NCI-H1436 (cell line): ENCODE results near the gene CNKSR3.

ENCODE experiments used
- DNase-seq: peaks from one replicate; lab custom pipeline; 2025; lab: John Stamatoyannopoulos, UW

Gene CNKSR3

GRCh38 chr6:154381548-154381947 is 128.9 kb downstream of the CNKSR3 start:
- DNase-seq, result no peak

GRCh38 chr6:154380741-154381140 is 129.7 kb downstream of the CNKSR3 start:
- no peak for DNase-seq

GRCh38 chr6:154379585-154379984 is 130.9 kb downstream of the CNKSR3 start:
- DNase-seq, result no peak

GRCh38 chr6:154378518-154378917 is 132.0 kb downstream of the CNKSR3 start:
- no peak for DNase-seq

- DNase-seq, result no peak
These were observed 132.8 kb downstream of the CNKSR3 start for GRCh38 chr6:154377726-154378125.

GRCh38 chr6:154373971-154374370 is 136.5 kb downstream of the CNKSR3 start:
- no peak for DNase-seq

- no peak for DNase-seq
These were observed 139.2 kb downstream of the CNKSR3 start for GRCh38 chr6:154371281-154371680.

- DNase-seq, result no peak
These were observed 139.9 kb downstream of the CNKSR3 start for GRCh38 chr6:154370545-154370944.

- DNase-seq, result no peak
These were observed 142.4 kb downstream of the CNKSR3 start for GRCh38 chr6:154367839-154368695.

- no peak for DNase-seq
These were observed 143.1 kb downstream of the CNKSR3 start for GRCh38 chr6:154367336-154367735.

- DNase-seq, result no peak
These were observed 146.7 kb downstream of the CNKSR3 start for GRCh38 chr6:154363821-154364220.

GRCh38 chr6:154361476-154361875 is 149.0 kb downstream of the CNKSR3 start:
- no peak for DNase-seq

- DNase-seq, result no peak
These were observed 150.0 kb downstream of the CNKSR3 start for GRCh38 chr6:154360476-154360875.

GRCh38 chr6:154359679-154360078 is 150.8 kb downstream of the CNKSR3 start:
- DNase-seq, result no peak

- no peak for DNase-seq
These were observed 151.3 kb downstream of the CNKSR3 start for GRCh38 chr6:154359161-154359574.

GRCh38 chr6:154358019-154358545 is 152.4 kb downstream of the CNKSR3 start:
- DNase-seq, result no peak

- no peak for DNase-seq
These were observed 153.8 kb downstream of the CNKSR3 start, which contains the start of gene IPCEF1 for GRCh38 chr6:154356690-154357089. Gene IPCEF1, minus strand, starts transcription at chr6:154356803. Its CDS starts 90,856 bp downstream, at chr6:154265947.

GRCh38 chr6:154356113-154356512 is 154.4 kb downstream of the CNKSR3 start:
- no peak for DNase-seq

GRCh38 chr6:154354265-154354777 is 156.2 kb downstream of the CNKSR3 start:
- no peak for DNase-seq

- DNase-seq, result no peak
These were observed 156.9 kb downstream of the CNKSR3 start for GRCh38 chr6:154353626-154354025.

GRCh38 chr6:154352898-154353585 is 157.4 kb downstream of the CNKSR3 start:
- DNase-seq, result no peak

GRCh38 chr6:154350293-154350692 is 160.2 kb downstream of the CNKSR3 start:
- no peak for DNase-seq

- DNase-seq, result no peak
These were observed 162.5 kb downstream of the CNKSR3 start for GRCh38 chr6:154347981-154348380.
